Osteoblast (primary cell): ENCODE data around the gene SLC35C1. TPM values are rescaled to one million over a fixed set of nuclear protein-coding genes. Genes with fewer than 3 reads are reported as not detected.
"Not testable (repeated sequence)": the region's sequence is repeated elsewhere in the genome, so short reads cannot be mapped to it uniquely, and the experiment has no call there.

Source experiments
- DNase-seq: peaks from one replicate; pipeline ENCODE4 v3.0.0; 2011; ENCODE audit warnings: low spot score, mixed read lengths; ENCODE audit not compliant: insufficient read length; ENCODE audit errors: missing footprints
- H2AFZ ChIP-seq: 2 replicates; pipeline ENCODE4 v1.6.0; 2011; ENCODE audit warnings: mild to moderate bottlenecking, low read length
- H3K27ac ChIP-seq: 2 replicates; pipeline ENCODE4 v1.5.1; 2011; ENCODE audit warnings: mild to moderate bottlenecking, low read depth, low read length, moderate library complexity
- H3K27me3 ChIP-seq: 2 replicates; pipeline ENCODE4 v1.6.0; 2012; ENCODE audit warnings: mild to moderate bottlenecking, control low read depth, inconsistent platforms, low read length, moderate library complexity; ENCODE audit not compliant: insufficient read depth
- H3K36me3 ChIP-seq: 2 replicates; pipeline ENCODE4 v1.5.1; 2011; ENCODE audit warnings: mild to moderate bottlenecking, low read length, control low read depth, moderate library complexity; ENCODE audit not compliant: insufficient read depth
- H3K4me1 ChIP-seq: 2 replicates; pipeline ENCODE4 v1.5.1; 2011; ENCODE audit warnings: mild to moderate bottlenecking, low read length, control low read depth, moderate library complexity; ENCODE audit not compliant: insufficient read depth
- H3K4me2 ChIP-seq: 2 replicates; pipeline ENCODE4 v1.6.0; 2011; ENCODE audit warnings: mild to moderate bottlenecking, low read length; ENCODE audit not compliant: insufficient read depth
- H3K4me3 ChIP-seq: fragments of 200-600 bp; sonication (generic); 3 replicates; pipeline ENCODE4 v1.5.1; 2012; ENCODE audit warnings: mild to moderate bottlenecking, low read length, inconsistent platforms; ENCODE audit not compliant: insufficient read depth
- H3K79me2 ChIP-seq: 2 replicates; pipeline ENCODE4 v1.6.0; 2012; ENCODE audit warnings: mild to moderate bottlenecking, low read length, control low read depth, inconsistent platforms; ENCODE audit not compliant: insufficient read depth
- H3K9me3 ChIP-seq: 2 replicates; pipeline ENCODE4 v1.5.1; 2011; ENCODE audit warnings: low read depth, low read length, control low read depth
- H4K20me1 ChIP-seq: 2 replicates; pipeline ENCODE4 v1.6.0; 2012; ENCODE audit warnings: mild to moderate bottlenecking, low read length, control low read depth; ENCODE audit not compliant: insufficient read depth
- CTCF ChIP-seq: IDR thresholded peaks from 2 replicates; pipeline ENCODE4 v1.5.1; 2011; ENCODE audit warnings: mild to moderate bottlenecking, low read depth, low read length, moderate library complexity; ENCODE audit errors: extremely low read depth
- total RNA-seq: library from RNA; depleted of rRNA; stranded (reverse); fragments of >200 nt; gene quantifications from 2 replicates; pipeline ENCODE4 v1.2.3, GENCODE V29; 2012

SLC35C1 gene
- total RNA-seq, 1 donor = 12.3 TPM

GRCh38 chr11:45833761-45834160, 28.8 kb downstream of the SLC35C1 start:
- Histone ChIP-seq H4K20me1 (no peaks in the 10 kb centered on the region), H2AFZ (no peak overlapping the region), H3K4me3 (no peak overlapping the region), H3K27me3 (peaks cover 34% of the 10 kb centered on the region), H3K9me3 (no peaks in the 10 kb centered on the region), H3K27ac (no peak overlapping the region), H3K4me1 (no peaks in the 10 kb centered on the region), H3K4me2 (no peak overlapping the region), H3K79me2 (no peaks in the 10 kb centered on the region), H3K36me3 (no peaks in the 10 kb centered on the region)
- DNase-seq = no peak
- TF ChIP-seq CTCF = no peak

GRCh38 chr11:45834298-45834756, 29.4 kb downstream of the SLC35C1 start:
- Histone ChIP-seq H3K27me3 (peaks cover 28% of the 10 kb centered on the region), H3K4me2 (no peak overlapping the region), H3K79me2 (no peaks in the 10 kb centered on the region), H3K27ac (no peak overlapping the region), H3K4me3 (no peak overlapping the region), H3K4me1 (no peaks in the 10 kb centered on the region), H4K20me1 (no peaks in the 10 kb centered on the region), H3K9me3 (no peaks in the 10 kb centered on the region), H2AFZ (no peak overlapping the region), H3K36me3 (no peaks in the 10 kb centered on the region)
- no peak for DNase-seq
- TF ChIP-seq CTCF = no peak

DNA sequence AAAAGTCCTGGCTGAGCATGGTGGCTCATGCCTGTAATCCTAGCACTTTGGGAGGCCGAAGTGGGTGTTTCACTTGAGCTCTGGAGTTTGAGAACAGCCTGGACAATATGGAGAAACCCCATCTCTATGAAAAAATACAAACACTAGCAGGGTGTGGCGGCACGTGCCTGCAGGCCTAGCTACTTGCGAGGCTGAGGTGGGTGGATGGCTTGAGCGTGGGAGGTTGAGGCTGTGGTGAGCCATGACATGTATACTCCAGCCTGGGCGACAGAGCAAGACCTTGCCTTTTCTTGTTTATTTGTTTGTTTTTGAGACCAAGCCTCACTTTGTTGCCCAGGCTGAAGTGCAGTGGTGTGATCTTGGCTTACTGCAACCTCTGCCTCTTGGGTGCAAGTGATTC, 34.3 kb downstream of the SLC35C1 start:
- Histone ChIP-seq H3K27me3 (peaks cover 9% of the 10 kb centered on the region), H3K4me3 (no peak overlapping the region), H3K9me3 (no peaks in the 10 kb centered on the region), H4K20me1 (no peaks in the 10 kb centered on the region), H3K79me2 (no peaks in the 10 kb centered on the region), H3K27ac (no peak overlapping the region), H3K4me2 (no peak overlapping the region), H3K36me3 (no peaks in the 10 kb centered on the region), H2AFZ (no peak overlapping the region), H3K4me1 (peaks cover 3% of the 10 kb centered on the region)
- no peak for TF ChIP-seq CTCF
- no peak for DNase-seq

GRCh38 chr11:45840251-45840650, 35.3 kb downstream of the SLC35C1 start:
- not testable (repeated sequence) for H4K20me1 ChIP-seq, H3K79me2 ChIP-seq, H3K4me2 ChIP-seq, H3K27me3 ChIP-seq, H3K36me3 ChIP-seq, H2AFZ ChIP-seq, H3K9me3 ChIP-seq, H3K4me1 ChIP-seq, H3K4me3 ChIP-seq, DNase-seq, H3K27ac ChIP-seq
